Activated T-cell treated with anti-CD3 and anti-CD28 coated beads, Interleukin-2, amount 50 U/mL, for 24 hours (primary cell): ENCODE data around the gene TRIM22.
"Not testable (repeated sequence)": the region's sequence is repeated elsewhere in the genome, so short reads cannot be mapped to it uniquely, and the experiment has no call there.

ENCODE experiments used
- DNase-seq: peaks from one replicate; pipeline ENCODE4 v3.0.0-alpha.2; 2020
- H3K27ac Mint-ChIP-seq: 2 replicates; pipeline ENCODE4 v1.8.0; 2020; ENCODE audit warnings: mild to moderate bottlenecking, mixed read lengths
- H3K27me3 Mint-ChIP-seq: 2 replicates; pipeline ENCODE4 v1.8.0; 2020; ENCODE audit warnings: mixed read lengths
- H3K36me3 Mint-ChIP-seq: 2 replicates; pipeline ENCODE4 v1.8.0; 2020; ENCODE audit warnings: low read depth, mixed read lengths
- H3K4me1 Mint-ChIP-seq: 2 replicates; pipeline ENCODE4 v1.8.0; 2020; ENCODE audit warnings: low read depth, mixed read lengths
- H3K4me3 Mint-ChIP-seq: 2 replicates; pipeline ENCODE4 v1.8.0; 2020; ENCODE audit warnings: mild to moderate bottlenecking, moderate library complexity, mixed read lengths
- H3K9me3 Mint-ChIP-seq: 2 replicates; pipeline ENCODE4 v1.8.0; 2020; ENCODE audit warnings: mixed read lengths

The TRIM22 gene

GRCh38 chr11:5689551-5689983 is at the start of gene TRIM22:
Gene TRIM22, plus strand, starts transcription at chr11:5689790. Its CDS starts 6,443 bp downstream, at chr11:5696233.
- peaks cover 17% of the 10 kb centered on the region for H3K36me3 Mint-ChIP-seq
- peak; percentile 53 for DNase-seq
- peak within 1 kb of the TSS; percentile 94 for H3K27ac Mint-ChIP-seq
- H3K9me3 Mint-ChIP-seq = no peaks in the 10 kb centered on the region
- peaks cover 62% of the 10 kb centered on the region for H3K4me1 Mint-ChIP-seq
- H3K4me3 Mint-ChIP-seq = peak within 1 kb of the TSS; percentile 83
- H3K27me3 Mint-ChIP-seq = no peaks in the 10 kb centered on the region

DNA sequence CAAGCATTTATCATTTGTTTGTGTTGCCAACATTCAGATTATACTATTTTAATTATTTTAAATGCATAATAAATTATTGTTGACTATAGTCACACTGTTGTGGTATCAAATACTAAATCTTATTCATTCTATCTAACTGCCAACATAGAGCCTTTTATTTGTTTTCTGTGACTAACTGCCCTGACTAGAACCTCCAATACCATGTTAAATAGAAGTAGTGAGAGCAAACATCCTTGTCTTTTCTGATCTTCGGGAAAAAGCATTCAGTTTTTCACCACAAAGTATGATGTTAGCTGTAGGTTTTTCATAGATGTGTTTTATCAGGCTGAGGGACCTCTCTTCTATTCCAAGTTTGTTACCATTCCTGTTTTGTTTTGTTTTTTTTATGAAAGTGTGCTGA is 49.6 kb upstream of the TRIM22 start:
- no peak for DNase-seq
- Mint-ChIP-seq H3K27ac (no peak overlapping the region), H3K4me1 (peaks cover 6% of the 10 kb centered on the region), H3K4me3 (no peak overlapping the region), H3K27me3 (no peaks in the 10 kb centered on the region), H3K9me3 (no peaks in the 10 kb centered on the region), H3K36me3 (peaks cover 81% of the 10 kb centered on the region)

DNA sequence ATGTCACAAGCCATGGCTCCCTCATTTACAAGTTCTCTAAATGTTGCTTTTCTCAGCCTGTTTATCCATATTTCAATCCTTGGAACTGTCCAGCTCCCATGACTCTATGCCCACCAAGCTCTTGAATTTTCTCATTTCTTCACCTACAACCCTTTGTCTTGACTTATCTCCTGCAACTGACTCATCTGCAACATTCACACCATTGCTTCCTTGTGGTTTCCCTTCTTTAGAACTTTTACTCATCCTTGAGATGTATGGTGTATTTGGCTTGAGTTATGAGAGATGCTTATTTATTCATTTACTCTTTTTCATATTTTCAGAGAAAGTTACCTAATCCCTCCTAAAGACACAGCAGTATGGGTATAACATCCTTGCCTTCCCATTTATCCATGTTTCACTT is 46.0 kb upstream of the TRIM22 start:
- Mint-ChIP-seq H3K36me3 (peaks cover 49% of the 10 kb centered on the region), H3K4me3 (no peak overlapping the region), H3K9me3 (no peaks in the 10 kb centered on the region), H3K27ac (no peak overlapping the region), H3K27me3 (no peaks in the 10 kb centered on the region), H3K4me1 (peaks cover 6% of the 10 kb centered on the region)
- DNase-seq = no peak

GRCh38 chr11:5646139-5646538 is 43.5 kb upstream of the TRIM22 start:
- Mint-ChIP-seq H3K36me3 (peaks cover 29% of the 10 kb centered on the region), H3K27me3 (no peaks in the 10 kb centered on the region), H3K9me3 (no peaks in the 10 kb centered on the region), H3K4me3 (no peak overlapping the region), H3K4me1 (peaks cover 6% of the 10 kb centered on the region), H3K27ac (no peak overlapping the region)
- DNase-seq = no peak

DNA sequence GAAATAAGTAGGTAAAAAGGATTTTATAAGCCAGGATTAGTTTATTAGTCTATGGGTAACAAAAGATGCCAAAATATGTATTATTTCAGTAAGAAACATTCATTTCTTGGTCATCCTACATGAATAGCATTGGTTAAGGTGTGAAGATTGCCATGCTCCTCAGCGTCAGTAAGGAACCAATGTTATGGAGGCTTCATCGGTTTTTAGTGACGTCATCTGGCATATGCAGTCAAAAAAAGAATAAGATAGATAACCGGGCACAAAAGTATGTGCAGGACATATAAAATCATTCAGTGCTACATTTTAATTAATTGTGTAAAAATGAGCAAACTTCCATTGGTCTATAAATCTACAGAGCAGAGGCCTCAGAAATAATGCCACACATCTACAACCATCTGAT is 34.1 kb upstream of the TRIM22 start:
- no peak for DNase-seq
- no peaks in the 10 kb centered on the region for H3K27me3 Mint-ChIP-seq
- H3K4me1 Mint-ChIP-seq = no peaks in the 10 kb centered on the region
- H3K36me3 Mint-ChIP-seq = peaks cover 10% of the 10 kb centered on the region
- no peak overlapping the region for H3K4me3 Mint-ChIP-seq
- H3K9me3 Mint-ChIP-seq = peaks cover 12% of the 10 kb centered on the region
- no peak overlapping the region for H3K27ac Mint-ChIP-seq

GRCh38 chr11:5656956-5657355 is 32.6 kb upstream of the TRIM22 start:
- H3K9me3 Mint-ChIP-seq, H3K4me3 Mint-ChIP-seq, H3K27me3 Mint-ChIP-seq: not testable (repeated sequence)

GRCh38 chr11:5658318-5658717 is 31.3 kb upstream of the TRIM22 start:
- H3K27me3 Mint-ChIP-seq = no peaks in the 10 kb centered on the region
- DNase-seq = no peak
- no peak overlapping the region for H3K27ac Mint-ChIP-seq
- peaks cover 15% of the 10 kb centered on the region for H3K36me3 Mint-ChIP-seq
- no peak overlapping the region for H3K4me3 Mint-ChIP-seq
- peaks cover 7% of the 10 kb centered on the region for H3K9me3 Mint-ChIP-seq
- no peaks in the 10 kb centered on the region for H3K4me1 Mint-ChIP-seq

More at GRCh38 chr11:5656956-5657355, 32.6 kb upstream of the TRIM22 start:
- not testable (repeated sequence) for H3K36me3 Mint-ChIP-seq, H3K27ac Mint-ChIP-seq, DNase-seq, H3K4me1 Mint-ChIP-seq

- Mint-ChIP-seq H3K27ac (no peak overlapping the region), H3K4me3 (no peak overlapping the region), H3K36me3 (peaks cover 45% of the 10 kb centered on the region), H3K27me3 (no peaks in the 10 kb centered on the region), H3K4me1 (no peaks in the 10 kb centered on the region), H3K9me3 (peaks cover 2% of the 10 kb centered on the region)
- DNase-seq = no peak
These were observed 26.1 kb upstream of the TRIM22 start for GRCh38 chr11:5663511-5663910.

DNA sequence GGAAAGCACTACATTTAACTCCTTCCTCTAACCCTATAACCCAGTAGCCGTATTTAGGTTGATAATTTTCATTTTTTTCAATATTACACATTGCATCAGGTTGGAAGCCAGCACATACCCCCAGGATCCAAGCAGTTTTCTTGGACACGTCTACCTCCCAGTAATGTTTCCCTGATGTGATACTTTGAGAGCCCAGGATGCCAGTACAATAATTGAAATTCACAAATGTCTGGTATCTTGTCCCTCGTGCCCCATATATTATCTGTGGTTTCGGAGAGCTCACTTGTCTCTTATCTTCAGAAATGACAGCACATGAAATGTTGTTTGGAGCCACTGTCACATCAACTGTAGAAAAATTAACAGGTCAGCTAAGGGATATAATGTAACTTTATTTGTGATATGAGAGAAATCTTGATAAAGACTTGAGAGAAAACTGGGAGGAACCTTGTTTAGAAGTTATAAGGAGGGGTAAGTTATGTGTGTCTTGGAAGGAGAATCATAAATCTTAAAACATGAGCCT is 24.5 kb upstream of the TRIM22 start:
- Mint-ChIP-seq H3K27ac (peak overlapping the region; percentile 7), H3K4me3 (no peak overlapping the region), H3K4me1 (no peaks in the 10 kb centered on the region), H3K9me3 (no peaks in the 10 kb centered on the region), H3K27me3 (no peaks in the 10 kb centered on the region), H3K36me3 (peaks cover 58% of the 10 kb centered on the region)
- DNase-seq = no peak

- no peak for DNase-seq
- H3K36me3 Mint-ChIP-seq = peaks cover 65% of the 10 kb centered on the region
These were observed 23.7 kb upstream of the TRIM22 start for GRCh38 chr11:5665746-5666401.

DNA sequence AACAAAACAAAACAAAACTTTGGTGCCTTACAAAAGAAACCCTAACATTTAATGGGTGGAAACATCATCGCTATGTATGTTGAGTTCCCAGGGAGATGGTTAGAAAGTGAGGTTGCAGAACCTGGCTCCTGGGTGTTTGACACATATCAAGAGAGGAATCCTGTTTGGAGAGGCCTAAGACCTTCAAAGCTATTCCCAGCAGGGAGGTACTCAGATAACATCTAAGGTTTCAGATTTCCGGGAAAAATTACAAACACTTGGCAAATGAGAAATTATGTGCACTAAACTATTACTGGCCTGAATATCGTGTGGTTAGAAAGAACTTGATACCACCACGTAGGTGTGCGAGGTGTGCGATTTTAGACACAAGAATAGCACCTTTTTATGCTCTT is 23.2 kb upstream of the TRIM22 start:
- no peaks in the 10 kb centered on the region for H3K27me3 Mint-ChIP-seq
- H3K9me3 Mint-ChIP-seq = no peaks in the 10 kb centered on the region
- H3K4me1 Mint-ChIP-seq = no peaks in the 10 kb centered on the region
- peak overlapping the region; percentile 30 for H3K27ac Mint-ChIP-seq
- DNase-seq = no peak
- H3K4me3 Mint-ChIP-seq = no peak overlapping the region
- H3K36me3 Mint-ChIP-seq = peaks cover 70% of the 10 kb centered on the region

More at GRCh38 chr11:5665746-5666401, 23.7 kb upstream of the TRIM22 start:
- Mint-ChIP-seq H3K9me3 (no peaks in the 10 kb centered on the region), H3K4me1 (no peaks in the 10 kb centered on the region), H3K4me3 (no peak overlapping the region), H3K27ac (no peak overlapping the region), H3K27me3 (no peaks in the 10 kb centered on the region)

DNA sequence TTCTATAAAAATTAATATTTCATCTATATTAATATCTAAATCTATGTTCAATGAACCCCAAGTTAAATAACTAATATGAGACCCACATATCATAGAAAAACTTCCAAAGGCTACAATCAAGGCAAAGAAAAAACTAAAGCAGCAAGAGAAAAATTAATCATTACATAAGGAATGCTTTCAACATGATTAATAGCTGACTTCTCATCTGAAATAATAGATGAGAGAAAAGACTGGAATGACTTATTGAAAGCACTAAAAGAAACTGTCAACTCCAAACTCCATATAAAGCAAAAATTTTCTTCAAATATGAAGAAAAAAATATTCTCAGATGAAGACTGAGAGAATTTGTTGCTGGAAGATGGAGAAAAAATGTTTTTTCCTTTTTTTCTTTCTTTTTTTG is 17.8 kb upstream of the TRIM22 start:
- no peak overlapping the region for H3K27ac Mint-ChIP-seq
- no peaks in the 10 kb centered on the region for H3K9me3 Mint-ChIP-seq
- H3K4me1 Mint-ChIP-seq = peaks cover 10% of the 10 kb centered on the region
- no peak for DNase-seq
- H3K4me3 Mint-ChIP-seq = no peak overlapping the region
- H3K27me3 Mint-ChIP-seq = no peaks in the 10 kb centered on the region
- peaks cover 53% of the 10 kb centered on the region for H3K36me3 Mint-ChIP-seq

DNA sequence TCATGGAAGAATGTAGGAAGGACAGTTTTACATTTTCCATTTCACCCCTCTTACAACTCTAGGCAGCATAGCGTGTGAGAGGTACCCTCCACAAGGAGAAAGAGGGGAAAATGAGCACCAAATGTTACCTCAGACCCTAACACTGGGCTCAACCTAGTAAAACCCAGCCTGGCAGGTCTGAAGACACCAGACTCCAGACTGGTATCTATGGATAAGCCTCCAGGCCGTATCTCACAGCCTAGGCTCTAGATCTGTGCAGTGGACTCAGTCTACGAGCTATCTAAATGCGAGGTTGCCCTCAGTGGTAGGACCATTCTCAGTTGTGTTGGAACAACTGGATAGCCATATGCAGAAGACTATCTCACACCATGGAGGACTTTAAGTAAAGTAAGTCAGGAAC is 15.2 kb upstream of the TRIM22 start:
- no peak for DNase-seq
- H3K27me3 Mint-ChIP-seq = no peaks in the 10 kb centered on the region
- H3K27ac Mint-ChIP-seq = no peak overlapping the region
- H3K4me1 Mint-ChIP-seq = peaks cover 19% of the 10 kb centered on the region
- no peaks in the 10 kb centered on the region for H3K9me3 Mint-ChIP-seq
- no peak overlapping the region for H3K4me3 Mint-ChIP-seq
- peaks cover 59% of the 10 kb centered on the region for H3K36me3 Mint-ChIP-seq

DNA sequence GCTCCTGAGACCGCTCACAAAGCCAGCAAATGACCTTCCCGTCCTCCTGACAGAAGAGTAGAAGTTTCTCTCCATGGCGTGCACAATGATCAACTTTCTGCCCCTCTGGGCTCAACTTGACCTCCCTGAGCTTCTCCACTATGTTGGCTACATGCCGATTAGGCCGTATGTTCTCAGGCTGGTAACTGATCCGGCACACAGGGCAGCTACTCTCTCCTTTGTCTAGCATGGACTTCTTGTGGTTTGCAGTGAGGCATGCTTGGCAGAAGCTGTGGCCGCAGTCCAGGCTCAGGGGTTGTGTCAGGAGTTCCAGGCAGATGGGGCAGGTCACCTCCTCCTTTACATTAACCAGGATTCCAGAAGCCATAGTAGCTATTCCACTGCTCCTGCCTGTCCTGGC is 9.8 kb upstream of the TRIM22 start:
- H3K9me3 Mint-ChIP-seq = no peaks in the 10 kb centered on the region
- peak overlapping the region; percentile 7 for H3K27ac Mint-ChIP-seq
- no peak for DNase-seq
- peaks cover 31% of the 10 kb centered on the region for H3K4me1 Mint-ChIP-seq
- H3K36me3 Mint-ChIP-seq = peaks cover 53% of the 10 kb centered on the region
- no peak overlapping the region for H3K4me3 Mint-ChIP-seq
- H3K27me3 Mint-ChIP-seq = no peaks in the 10 kb centered on the region

- H3K4me3 Mint-ChIP-seq, DNase-seq, H3K9me3 Mint-ChIP-seq, H3K27me3 Mint-ChIP-seq: not testable (repeated sequence)
- peaks cover 33% of the 10 kb centered on the region for H3K36me3 Mint-ChIP-seq
- peaks cover 46% of the 10 kb centered on the region for H3K4me1 Mint-ChIP-seq
- H3K27ac Mint-ChIP-seq = peak overlapping the region; percentile 98
These were observed 6.6 kb upstream of the TRIM22 start for GRCh38 chr11:5682890-5683441.
